Body of pancreas (tissue), 4 donors: Measurements from ENCODE around the gene FH. TPM values are rescaled to one million over a fixed set of nuclear protein-coding genes. Genes with fewer than 3 reads are reported as not detected.

ENCODE experiments used
- ATAC-seq: fragments of 150-250 bp; one replicate; pipeline ENCODE4 v1.9.1; 2016
- DNase-seq, 4 donors: peaks; one replicate each; pipeline ENCODE4 v3.0.0-alpha.2; 2019
- H3K27ac ChIP-seq, 4 donors: fragments of 200-600 bp; sonication (generic); 1 replicate in 3 of 4; 2 replicates in 1 of 4; pipeline versions ENCODE4 v1.5.1 to v1.6.1; 2016 to 2019; ENCODE audit warnings: mild to moderate bottlenecking in 1 of 4, mixed read lengths in 1 of 4, moderate library complexity in 1 of 4
- H3K27me3 ChIP-seq, 2 donors: fragments of 200-600 bp; sonication (generic); one replicate each; pipeline ENCODE4 v1.6.0; 2016; ENCODE audit warnings: mild to moderate bottlenecking in 1 of 2
- H3K36me3 ChIP-seq, 2 donors: fragments of 200-600 bp; sonication (generic); replicated peaks in 1 of 2; 2 replicates each; pipeline ENCODE4 v1.5.1; 2016; ENCODE audit warnings: low read depth in 2 of 2; ENCODE audit not compliant: insufficient read depth in 1 of 2
- H3K4me1 ChIP-seq: fragments of 200-600 bp; sonication (generic); one replicate; pipeline ENCODE4 v1.6.0; 2016
- H3K4me3 ChIP-seq, 2 donors: fragments of 200-600 bp; sonication (generic); 1 replicate in 1 of 2; 2 replicates in 1 of 2; pipeline ENCODE4 v1.5.1; 2016 to 2019
- H3K9me3 ChIP-seq, 3 donors: fragments of 200-600 bp; sonication (generic); 1 replicate in 2 of 3; 2 replicates in 1 of 3; pipeline ENCODE4 v1.5.1; 2016
- CTCF ChIP-seq, 7 experiments: fragments of 450-650 bp in 4 of 7; fragments of 200-600 bp in 3 of 7; sonication (generic) in 3 of 7; IDR thresholded peaks; one replicate each; pipeline ENCODE4 v1.5.1; 2016 to 2019; ENCODE audit warnings: antibody characterized with exemption in 7 of 7
- POLR2A ChIP-seq, 3 donors: fragments of 450-650 bp; IDR thresholded peaks; one replicate each; pipeline ENCODE4 v1.6.1; 2016; ENCODE audit warnings: antibody characterized with exemption in 3 of 3, mild to moderate bottlenecking in 2 of 3
- WGBS, 2 donors: methylation state at CpG; one replicate each; pipeline ENCODE4 v1.1.5; 2017; 5-methylcytosine and 5-hydroxymethylcytosine counted together
- intact Hi-C: fragments of 100-400 bp; cut with DNase I; formaldehyde crosslinking; loops from one replicate; pipeline ENCODE4 v1.15.1; 2023
- total RNA-seq, 2 donors: library from RNA; depleted of rRNA; stranded (reverse); fragments of >200 nt; gene quantifications; one replicate each; pipeline ENCODE4 v1.1.0, GENCODE V29; 2016

FH gene
- total RNA-seq, 2 donors from 2014 or later, result 12.5 to 27.0 TPM

GRCh38 chr1:241527146-241527545, 7.6 kb upstream of the FH start:
- Histone ChIP-seq H3K27ac (no peak overlapping the region), H3K4me3 (no peak overlapping the region), H3K4me1 (no peaks in the 10 kb centered on the region), H3K36me3 (no peaks in the 10 kb centered on the region), H3K9me3 (no peaks in the 10 kb centered on the region), H3K27me3 (no peaks in the 10 kb centered on the region)
- ATAC-seq (no peak), DNase-seq (no peak)
- WGBS, 2 donors, result 50 to 51% methylated on average over 3 of the region's 3 CpGs
- intact Hi-C loops, result no loop called here
- TF ChIP-seq POLR2A (IDR thresholded peaks at IDR 0.05) (no peak), CTCF (IDR thresholded peaks at IDR 0.05) (no peak)

- Histone ChIP-seq H3K27ac (no peak overlapping the region), H3K27me3 (no peaks in the 10 kb centered on the region), H3K4me3 (no peak overlapping the region), H3K9me3 (no peaks in the 10 kb centered on the region), H3K36me3 (no peaks in the 10 kb centered on the region), H3K4me1 (no peaks in the 10 kb centered on the region)
- intact Hi-C loops, result no loop called here
- 43 to 45% methylated on average over 3 of the region's 3 CpGs for WGBS, 2 donors
- no peak for ATAC-seq
- no peak for DNase-seq
- TF ChIP-seq CTCF (IDR thresholded peaks at IDR 0.05), result no peak
- no peak for TF ChIP-seq POLR2A (IDR thresholded peaks at IDR 0.05)
Observed at GRCh38 chr1:241525026-241525425, 5.5 kb upstream of the FH start.

GRCh38 chr1:241521718-241522117, 2.2 kb upstream of the FH start:
- Histone ChIP-seq H3K4me3 (no peak overlapping the region), H3K9me3 (no peaks in the 10 kb centered on the region), H3K4me1 (peaks cover 8% of the 10 kb centered on the region), H3K36me3 (no peaks in the 10 kb centered on the region), H3K27ac (no peak overlapping the region), H3K27me3 (no peaks in the 10 kb centered on the region)
- no peak for DNase-seq
- no peak for ATAC-seq
- TF ChIP-seq POLR2A (IDR thresholded peaks at IDR 0.05) (no peak), CTCF (IDR thresholded peaks at IDR 0.05) (no peak)
- intact Hi-C loops, result no loop called here
- WGBS, 2 donors, result 70 to 74% methylated on average over 2 of the region's 2 CpGs

- peak overlapping the region in 2 of 4 donors; percentile 4 to 94 for H3K27ac ChIP-seq
- intact Hi-C loops, result no loop called here
- H3K9me3 ChIP-seq, result no peaks in the 10 kb centered on the region
- no peaks in the 10 kb centered on the region for H3K27me3 ChIP-seq
- H3K4me1 ChIP-seq, result peaks cover 8% of the 10 kb centered on the region
- ATAC-seq (no peak), DNase-seq (no peak)
- H3K36me3 ChIP-seq, result no peaks in the 10 kb centered on the region
- peak overlapping the region in 1 of 2 donors; percentile 64 for H3K4me3 ChIP-seq
- TF ChIP-seq CTCF (IDR thresholded peaks at IDR 0.05) (no peak), POLR2A (IDR thresholded peaks at IDR 0.05) (no peak)
- WGBS, 2 donors, result 9 to 11% methylated on average over 6 of the region's 6 CpGs
Observed at GRCh38 chr1:241520080-241520465, 518 bp upstream of the FH start.

GRCh38 chr1:241518476-241519307, 863 bp downstream of the FH start:
- DNase-seq (peak in 1 of 4 donors; percentile 25), ATAC-seq (no peak)
- H3K27me3 ChIP-seq, result no peaks in the 10 kb centered on the region
- TF ChIP-seq CTCF (IDR thresholded peaks at IDR 0.05), result no peak
- TF ChIP-seq POLR2A (IDR thresholded peaks at IDR 0.05), result no peak
- peak overlapping the region; percentile 49 to 64 for H3K4me3 ChIP-seq
- H3K36me3 ChIP-seq, result no peaks in the 10 kb centered on the region
- intact Hi-C loops, result no loop called here
- H3K9me3 ChIP-seq, result no peaks in the 10 kb centered on the region
- H3K4me1 ChIP-seq, result peaks cover 8% of the 10 kb centered on the region
- peak overlapping the region; percentile 79 to 94 (median 85) for H3K27ac ChIP-seq
- 2 to 4% methylated on average over 12 to 23 of the region's 28 CpGs for WGBS, 2 donors
